ENCODE measurements around the gene TMEM43.

The TMEM43 gene

DNA sequence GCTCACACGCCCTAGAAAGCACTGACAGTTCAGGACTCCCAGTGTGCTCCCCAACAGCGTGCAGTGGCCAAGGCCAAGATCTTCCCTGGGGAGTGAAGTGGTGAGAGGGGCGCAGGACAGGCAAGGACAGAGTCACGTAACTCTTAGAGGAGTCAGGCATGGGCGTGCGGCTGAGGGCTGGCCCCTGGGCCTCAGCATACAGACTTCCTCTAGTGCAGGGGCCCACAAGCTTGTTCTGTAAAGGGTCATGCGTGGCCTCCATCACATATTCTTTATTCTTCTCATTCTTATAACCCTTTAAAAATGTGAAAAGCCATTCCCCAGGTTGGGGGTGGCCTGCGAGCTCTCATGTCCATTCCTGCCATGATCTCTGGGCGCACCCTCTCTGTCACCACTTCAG, 25.2 kb downstream of the TMEM43 start:
- TF ChIP-seq Cebpa-rat (IDR thresholded peaks at IDR 0.05): no peak
- Histone ChIP-seq H4K20me1 (peaks cover 0 to 50% (median 11%) of the 10 kb centered on the region in 11 experiments; a peak in 15 of 22 replicates), H3K27ac (peak overlapping the region in 1 of 11 experiments; percentile 22; a peak in 1 of 22 replicates), H3K4me2 (no peak overlapping the region), H3K27me3 (no peaks in the 10 kb centered on the region), H3K4me1 (peaks cover 19 to 69% (median 48%) of the 10 kb centered on the region in 10 experiments), H3K36me3 (peaks cover 40 to 84% (median 57%) of the 10 kb centered on the region in 11 experiments), H3K9me3 (replicated peaks in 1 of 11) (no peaks in the 10 kb centered on the region), H3K9ac (no peak overlapping the region), H3K4me3 (no peak overlapping the region)

DNA sequence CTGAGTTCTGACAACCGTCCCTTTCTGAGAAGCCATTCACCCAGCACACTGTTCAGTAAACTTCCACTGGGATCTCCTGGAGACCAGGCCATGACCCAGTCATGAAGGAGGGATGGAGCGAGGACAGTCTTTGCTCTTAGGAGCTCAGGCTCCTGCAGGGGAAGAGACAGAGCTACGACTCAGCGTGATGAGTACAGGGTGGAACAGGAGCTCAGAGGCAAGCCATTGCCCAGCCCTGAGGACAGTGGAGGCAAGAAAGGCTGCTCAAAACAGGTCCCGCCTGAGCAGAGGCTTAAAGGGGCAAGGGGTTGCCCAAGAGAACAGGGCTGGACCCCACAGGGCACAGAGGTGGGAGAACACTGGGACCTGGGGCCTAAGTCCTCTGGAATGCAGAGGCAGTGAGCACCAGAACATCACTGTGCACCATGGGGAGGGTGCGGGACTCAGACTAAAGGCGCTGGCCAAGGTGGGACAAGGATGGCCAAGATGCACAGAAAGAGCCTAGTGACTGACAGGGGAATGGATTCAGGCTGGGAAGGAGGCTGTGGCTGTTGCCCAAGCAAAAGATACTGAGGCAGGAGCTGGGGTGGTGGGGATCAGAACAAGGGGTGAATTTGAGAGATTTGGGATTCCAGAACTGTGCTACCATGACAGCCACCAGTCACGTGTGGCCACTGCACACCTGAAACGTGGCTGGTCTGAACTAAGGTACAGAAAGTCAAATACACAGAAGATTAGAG, 25.8 kb downstream of the TMEM43 start:
- H4K20me1 ChIP-seq: peaks cover 0 to 50% (median 11%) of the 10 kb centered on the region in 11 experiments; a peak in 15 of 22 replicates

DNA sequence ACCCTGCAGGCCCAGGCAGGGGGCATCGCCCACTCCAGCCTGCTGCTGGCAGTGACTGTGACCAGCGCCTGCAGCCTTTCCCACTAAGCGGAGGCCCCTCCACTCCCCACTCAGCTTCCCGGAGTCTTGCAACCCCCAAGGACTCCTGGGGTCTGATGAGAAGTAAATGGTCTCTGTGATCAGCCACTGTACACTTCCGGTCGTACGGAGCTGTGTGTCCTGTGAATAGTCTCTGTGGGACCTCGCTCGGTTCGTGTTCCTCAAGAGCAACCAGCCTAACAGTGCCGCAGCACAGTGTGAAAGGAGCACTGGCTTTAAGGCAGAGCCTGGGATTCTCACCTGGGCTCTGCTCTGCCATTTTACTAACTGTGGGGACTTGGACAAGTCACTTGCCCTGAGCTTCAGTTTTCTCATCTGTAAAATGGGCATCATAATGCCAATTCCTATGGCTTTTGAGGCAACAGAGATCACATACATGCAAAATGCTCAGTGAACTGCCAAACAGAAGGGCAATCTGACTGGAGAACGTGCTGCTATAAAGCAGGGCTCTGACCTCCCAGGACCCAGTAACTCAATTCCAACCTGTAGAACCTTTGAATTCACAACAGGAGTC, 26.7 kb downstream of the TMEM43 start:
- Histone ChIP-seq H3K4me2 (peak overlapping the region in 8 of 11 experiments; percentile 14 to 60 (median 37); a peak in 18 of 22 replicates), H3K4me3 (no peak overlapping the region), H3K4me1 (peaks cover 23 to 66% (median 44%) of the 10 kb centered on the region in 10 experiments), H3K36me3 (peaks cover 34 to 77% (median 53%) of the 10 kb centered on the region in 11 experiments), H3K27me3 (no peaks in the 10 kb centered on the region), H3K27ac (no peak overlapping the region), H3K9ac (peak overlapping the region in 1 of 11 experiments; percentile 7; a peak in 1 of 22 replicates), H4K20me1 (peaks cover 0 to 55% (median 11%) of the 10 kb centered on the region in 11 experiments; a peak in 15 of 22 replicates), H3K9me3 (replicated peaks in 1 of 11) (no peaks in the 10 kb centered on the region)
- no peak for TF ChIP-seq Cebpa-rat (IDR thresholded peaks at IDR 0.05)

More for the DNA sequence above, 25.8 kb downstream of the TMEM43 start:
- Histone ChIP-seq H3K4me2 (0 out of 22 replicates have a peak overlapping the region, but pooled peaks of 1 of the 11 experiments have one; percentile 47), H3K9me3 (replicated peaks in 1 of 11) (no peaks in the 10 kb centered on the region), H3K36me3 (peaks cover 36 to 79% (median 55%) of the 10 kb centered on the region in 11 experiments), H3K4me1 (peaks cover 23 to 69% (median 48%) of the 10 kb centered on the region in 10 experiments), H3K27me3 (no peaks in the 10 kb centered on the region), H3K9ac (no peak overlapping the region), H3K4me3 (no peak overlapping the region), H3K27ac (peak overlapping the region in 1 of 11 experiments; percentile 22; a peak in 1 of 22 replicates)
- no peak for TF ChIP-seq Cebpa-rat (IDR thresholded peaks at IDR 0.05)

DNA sequence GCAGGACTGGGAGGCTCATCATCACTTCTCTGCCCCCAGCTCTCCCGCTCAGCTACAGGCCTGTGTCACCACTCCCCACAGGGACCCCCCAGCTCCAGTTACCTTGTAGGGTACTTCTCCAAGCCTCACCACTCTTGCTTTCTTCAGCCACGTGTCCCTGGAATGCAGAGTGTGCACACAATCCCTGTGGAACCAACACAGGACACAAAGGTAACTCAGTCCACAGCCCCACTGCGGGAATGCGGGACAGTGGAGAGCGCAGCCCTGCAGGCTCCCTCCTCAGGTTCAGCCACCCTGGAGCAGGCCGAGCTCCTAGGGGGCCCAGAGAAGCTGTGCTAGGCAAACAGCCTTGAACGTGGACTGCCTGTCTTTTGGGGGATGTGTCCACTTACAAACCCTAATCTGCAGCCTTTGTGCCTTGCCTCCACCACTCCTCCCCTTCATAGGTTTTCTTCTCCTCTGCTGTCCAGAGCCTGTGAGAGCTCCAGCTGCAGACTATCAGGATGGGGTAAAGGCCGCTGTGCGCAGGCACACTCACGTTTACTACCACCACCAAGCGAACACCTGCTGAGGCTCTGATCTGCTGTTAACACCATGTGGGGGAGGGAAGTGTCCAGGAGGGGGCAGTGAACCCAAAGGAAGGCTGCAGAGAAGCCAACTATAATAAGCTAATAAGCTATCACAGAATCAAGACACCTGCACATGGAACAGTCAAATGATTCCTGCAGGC, 27.5 kb downstream of the TMEM43 start:
- H3K27me3 ChIP-seq: no peaks in the 10 kb centered on the region
- H3K4me1 ChIP-seq: peaks cover 23 to 58% (median 37%) of the 10 kb centered on the region in 10 experiments
- H3K4me2 ChIP-seq: peak overlapping the region in 4 of 11 experiments; percentile 14 to 49 (median 40); a peak in 3 of 22 replicates
- no peaks in the 10 kb centered on the region for H3K9me3 ChIP-seq (replicated peaks in 1 of 11)
- H3K27ac ChIP-seq: no peak overlapping the region
- no peak overlapping the region for H3K4me3 ChIP-seq
- H3K36me3 ChIP-seq: peaks cover 35 to 77% (median 56%) of the 10 kb centered on the region in 11 experiments
- TF ChIP-seq Cebpa-rat (IDR thresholded peaks at IDR 0.05): no peak
- no peak overlapping the region for H3K9ac ChIP-seq
- H4K20me1 ChIP-seq: peaks cover 0 to 58% (median 11%) of the 10 kb centered on the region in 11 experiments; a peak in 15 of 22 replicates

DNA sequence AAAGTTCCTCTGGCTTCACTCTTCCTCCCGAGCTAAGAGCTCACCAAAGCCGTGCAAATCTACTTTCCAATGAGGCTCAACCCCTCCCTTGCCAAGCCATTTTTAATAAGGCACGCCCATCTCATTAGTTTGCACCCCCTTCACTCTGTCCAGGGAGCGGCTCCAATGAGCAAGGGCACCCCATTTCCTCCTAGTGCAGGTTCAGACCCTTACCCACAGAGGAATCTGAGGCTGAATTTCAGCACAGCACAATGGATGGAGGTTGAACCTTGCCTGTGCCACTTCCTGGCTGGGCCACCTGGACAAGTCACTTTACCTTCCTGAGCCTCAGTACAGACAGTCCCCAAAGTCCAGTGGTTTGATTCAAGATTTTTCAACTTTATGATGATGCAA, 28.1 kb downstream of the TMEM43 start:
- Histone ChIP-seq H3K36me3 (peaks cover 38 to 77% (median 60%) of the 10 kb centered on the region in 11 experiments), H3K4me2 (no peak overlapping the region), H3K27me3 (no peaks in the 10 kb centered on the region), H3K9me3 (replicated peaks in 1 of 11) (no peaks in the 10 kb centered on the region), H3K27ac (no peak overlapping the region), H3K4me3 (no peak overlapping the region), H3K4me1 (peaks cover 23 to 52% (median 36%) of the 10 kb centered on the region in 10 experiments), H4K20me1 (peaks cover 0 to 58% (median 11%) of the 10 kb centered on the region in 11 experiments; a peak in 15 of 22 replicates), H3K9ac (no peak overlapping the region)
- TF ChIP-seq Cebpa-rat (IDR thresholded peaks at IDR 0.05): no peak

DNA sequence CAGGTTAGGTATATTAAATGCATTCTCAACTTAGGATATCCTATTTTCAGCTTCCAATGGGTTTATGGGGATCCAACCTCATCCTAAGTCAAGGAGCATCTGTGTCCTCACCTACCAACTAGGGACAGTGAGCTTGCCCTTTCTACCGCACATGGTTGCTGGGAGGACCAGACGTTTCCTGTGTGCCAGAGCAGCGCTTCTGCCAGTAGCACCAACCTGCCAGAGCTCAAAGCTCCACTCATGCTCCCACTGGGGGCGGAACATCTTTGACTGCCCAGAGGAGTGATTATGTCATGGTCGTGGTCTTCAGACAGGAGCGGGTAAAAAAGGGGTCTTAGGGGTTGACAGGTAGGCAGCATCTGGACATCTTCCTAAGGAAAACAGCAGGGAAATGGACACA, 28.8 kb downstream of the TMEM43 start:
- peaks cover 44 to 77% (median 61%) of the 10 kb centered on the region in 11 experiments for H3K36me3 ChIP-seq
- H3K4me2 ChIP-seq: peak overlapping the region in 8 of 11 experiments; percentile 53 to 76 (median 69); a peak in 10 of 22 replicates
- H3K9ac ChIP-seq: no peak overlapping the region
- H3K27me3 ChIP-seq: no peaks in the 10 kb centered on the region
- peaks cover 0 to 58% (median 11%) of the 10 kb centered on the region in 11 experiments; a peak in 15 of 22 replicates for H4K20me1 ChIP-seq
- no peak overlapping the region for H3K27ac ChIP-seq
- H3K9me3 ChIP-seq (replicated peaks in 1 of 11): no peaks in the 10 kb centered on the region
- peaks cover 23 to 49% (median 34%) of the 10 kb centered on the region in 10 experiments for H3K4me1 ChIP-seq
- TF ChIP-seq Cebpa-rat (IDR thresholded peaks at IDR 0.05): no peak
- no peak overlapping the region for H3K4me3 ChIP-seq

DNA sequence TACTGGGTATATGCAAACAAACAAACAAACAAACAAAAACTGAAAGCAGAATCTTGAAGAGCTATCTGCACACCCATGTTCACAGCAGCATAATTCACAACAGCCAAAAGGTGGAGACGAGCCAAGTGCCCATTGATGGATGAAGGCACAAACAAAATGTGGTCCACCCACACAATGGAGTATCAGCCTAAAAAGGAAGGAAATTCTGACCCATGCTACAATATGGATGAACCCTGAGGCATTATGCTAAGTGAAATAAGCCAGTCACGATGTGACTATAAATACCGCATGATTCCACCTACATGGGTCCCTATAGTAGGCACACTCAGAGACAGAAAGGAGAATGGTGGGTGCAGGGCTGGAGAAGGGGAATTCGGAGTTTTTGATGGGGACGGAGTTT, 29.4 kb downstream of the TMEM43 start:
- H4K20me1 ChIP-seq: peaks cover 0 to 58% (median 11%) of the 10 kb centered on the region in 11 experiments; a peak in 15 of 22 replicates
- H3K4me3 ChIP-seq: no peak overlapping the region
- peaks cover 49 to 82% (median 64%) of the 10 kb centered on the region in 11 experiments for H3K36me3 ChIP-seq
- no peak for TF ChIP-seq Cebpa-rat (IDR thresholded peaks at IDR 0.05)
- peak overlapping the region in 1 of 11 experiments; percentile 55; a peak in 1 of 22 replicates for H3K27ac ChIP-seq
- H3K4me1 ChIP-seq: peaks cover 23 to 49% (median 34%) of the 10 kb centered on the region in 10 experiments
- H3K4me2 ChIP-seq: peak overlapping the region in 10 of 11 experiments; percentile 15 to 76 (median 65); a peak in 18 of 22 replicates
- H3K9ac ChIP-seq: no peak overlapping the region
- no peaks in the 10 kb centered on the region for H3K27me3 ChIP-seq
- no peaks in the 10 kb centered on the region for H3K9me3 ChIP-seq (replicated peaks in 1 of 11)

DNA sequence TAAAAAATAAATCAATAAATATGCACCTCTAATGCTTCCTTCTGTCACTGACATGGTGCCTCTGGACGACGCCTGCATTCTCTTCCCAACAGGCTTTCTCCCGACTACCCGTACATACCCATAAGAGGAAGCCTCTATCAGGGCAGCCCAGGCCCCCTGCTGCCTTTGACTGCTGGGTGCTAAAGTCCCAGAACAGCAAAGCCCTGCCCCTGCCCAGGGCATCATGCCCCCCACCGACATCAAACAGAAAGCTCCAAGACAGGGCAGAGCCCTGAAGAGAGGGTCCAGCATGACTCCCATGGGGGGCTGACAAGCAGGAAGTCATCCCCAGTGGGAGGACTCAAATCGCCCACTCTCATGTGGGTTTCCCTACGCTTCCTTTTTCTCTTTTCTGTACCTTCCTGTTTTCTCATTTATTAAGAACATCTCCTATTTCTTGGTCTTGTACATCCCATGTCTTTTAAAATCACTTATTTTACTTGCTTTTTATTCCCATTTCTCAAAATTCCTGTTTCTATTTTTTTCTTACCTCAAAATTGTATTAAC, 30.1 kb downstream of the TMEM43 start:
- H3K36me3 ChIP-seq: peaks cover 56 to 88% (median 71%) of the 10 kb centered on the region in 11 experiments
- peaks cover 23 to 48% (median 34%) of the 10 kb centered on the region in 10 experiments for H3K4me1 ChIP-seq
- H4K20me1 ChIP-seq: peaks cover 0 to 56% (median 11%) of the 10 kb centered on the region in 11 experiments; a peak in 15 of 22 replicates
- H3K9ac ChIP-seq: no peak overlapping the region
- no peak for TF ChIP-seq Cebpa-rat (IDR thresholded peaks at IDR 0.05)
- peak overlapping the region in 8 of 11 experiments; percentile 0 to 61 (median 48); a peak in 12 of 22 replicates for H3K27ac ChIP-seq
- H3K4me2 ChIP-seq: peak overlapping the region; percentile 53 to 78 (median 68)
- H3K9me3 ChIP-seq (replicated peaks in 1 of 11): no peaks in the 10 kb centered on the region
- no peak overlapping the region for H3K4me3 ChIP-seq
- no peaks in the 10 kb centered on the region for H3K27me3 ChIP-seq

All from BLaER1 treated with 17β-estradiol and CSF1 and Interleukin-3, amounts not matched to agents 10 nM and 100 nM (cell line).